NK-92 (cell line): ENCODE measurements around the gene CTBP1.

Experiments
- DNase-seq: peaks from one replicate; lab custom pipeline; 2025; ENCODE audit not compliant: unreplicated experiment; lab: John Stamatoyannopoulos, UW

CTBP1 gene

GRCh38 chr4:1177274-1178141, 71.4 kb downstream of the CTBP1 start:
- no peak for DNase-seq

- no peak for DNase-seq
Observed at GRCh38 chr4:1176398-1177273, 72.3 kb downstream of the CTBP1 start.

- DNase-seq = no peak
Observed at GRCh38 chr4:1175635-1176229, 73.2 kb downstream of the CTBP1 start.

- DNase-seq = no peak
Observed at GRCh38 chr4:1174941-1175634, 73.8 kb downstream of the CTBP1 start.

GRCh38 chr4:1172971-1173757, 75.8 kb downstream of the CTBP1 start:
- DNase-seq = no peak

- DNase-seq = no peak
Observed at GRCh38 chr4:1172228-1172851, 76.6 kb downstream of the CTBP1 start, which contains the start of gene SPON2. TSS of gene SPON2 (minus strand) at chr4:1172583.

- no peak for DNase-seq
Observed at GRCh38 chr4:1171311-1172227, 77.4 kb downstream of the CTBP1 start.

GRCh38 chr4:1170976-1171310, 78.0 kb downstream of the CTBP1 start:
- DNase-seq = no peak

- DNase-seq = no peak
Observed at GRCh38 chr4:1170156-1170975, 78.6 kb downstream of the CTBP1 start.

- DNase-seq = no peak
Observed at GRCh38 chr4:1169691-1170096, 79.2 kb downstream of the CTBP1 start.

GRCh38 chr4:1169171-1169671, 79.7 kb downstream of the CTBP1 start:
- DNase-seq = no peak

- DNase-seq = no peak
Observed at GRCh38 chr4:1168191-1169101, 80.5 kb downstream of the CTBP1 start.

GRCh38 chr4:1167244-1167949, 81.5 kb downstream of the CTBP1 start:
- peak; percentile 37 for DNase-seq

GRCh38 chr4:1166509-1167243, 82.3 kb downstream of the CTBP1 start:
- no peak for DNase-seq

GRCh38 chr4:1164956-1165545, 83.9 kb downstream of the CTBP1 start:
- DNase-seq = no peak
